ENCODE measurements around the gene WFDC2.

Gene WFDC2

GRCh38 chr20:45502561-45502960 lies 33.0 kb downstream of the WFDC2 start:
- TF ChIP-seq NFIC (IDR thresholded peaks at IDR 0.05): no peak
- no peak for TF ChIP-seq TAF1 (IDR thresholded peaks at IDR 0.05; ENCODE audit: low read depth)
- TF ChIP-seq ZBTB7A (IDR thresholded peaks at IDR 0.05; ENCODE audit: low read depth): no peak
- no peak for TF ChIP-seq FOXM1 (IDR thresholded peaks at IDR 0.05; ENCODE audit: borderline replicate concordance, low read depth)
- no peak for TF ChIP-seq TEAD4 (IDR thresholded peaks at IDR 0.05)
- TF ChIP-seq EP300 (IDR thresholded peaks at IDR 0.05; ENCODE audit: borderline replicate concordance): no peak
- TF ChIP-seq, protein P1, sequence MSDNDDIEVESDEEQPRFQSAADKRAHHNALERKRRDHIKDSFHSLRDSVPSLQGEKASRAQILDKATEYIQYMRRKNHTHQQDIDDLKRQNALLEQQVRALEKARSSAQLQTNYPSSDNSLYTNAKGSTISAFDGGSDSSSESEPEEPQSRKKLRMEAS (IDR thresholded peaks at IDR 0.05): no peak
- TF ChIP-seq, protein P2, sequence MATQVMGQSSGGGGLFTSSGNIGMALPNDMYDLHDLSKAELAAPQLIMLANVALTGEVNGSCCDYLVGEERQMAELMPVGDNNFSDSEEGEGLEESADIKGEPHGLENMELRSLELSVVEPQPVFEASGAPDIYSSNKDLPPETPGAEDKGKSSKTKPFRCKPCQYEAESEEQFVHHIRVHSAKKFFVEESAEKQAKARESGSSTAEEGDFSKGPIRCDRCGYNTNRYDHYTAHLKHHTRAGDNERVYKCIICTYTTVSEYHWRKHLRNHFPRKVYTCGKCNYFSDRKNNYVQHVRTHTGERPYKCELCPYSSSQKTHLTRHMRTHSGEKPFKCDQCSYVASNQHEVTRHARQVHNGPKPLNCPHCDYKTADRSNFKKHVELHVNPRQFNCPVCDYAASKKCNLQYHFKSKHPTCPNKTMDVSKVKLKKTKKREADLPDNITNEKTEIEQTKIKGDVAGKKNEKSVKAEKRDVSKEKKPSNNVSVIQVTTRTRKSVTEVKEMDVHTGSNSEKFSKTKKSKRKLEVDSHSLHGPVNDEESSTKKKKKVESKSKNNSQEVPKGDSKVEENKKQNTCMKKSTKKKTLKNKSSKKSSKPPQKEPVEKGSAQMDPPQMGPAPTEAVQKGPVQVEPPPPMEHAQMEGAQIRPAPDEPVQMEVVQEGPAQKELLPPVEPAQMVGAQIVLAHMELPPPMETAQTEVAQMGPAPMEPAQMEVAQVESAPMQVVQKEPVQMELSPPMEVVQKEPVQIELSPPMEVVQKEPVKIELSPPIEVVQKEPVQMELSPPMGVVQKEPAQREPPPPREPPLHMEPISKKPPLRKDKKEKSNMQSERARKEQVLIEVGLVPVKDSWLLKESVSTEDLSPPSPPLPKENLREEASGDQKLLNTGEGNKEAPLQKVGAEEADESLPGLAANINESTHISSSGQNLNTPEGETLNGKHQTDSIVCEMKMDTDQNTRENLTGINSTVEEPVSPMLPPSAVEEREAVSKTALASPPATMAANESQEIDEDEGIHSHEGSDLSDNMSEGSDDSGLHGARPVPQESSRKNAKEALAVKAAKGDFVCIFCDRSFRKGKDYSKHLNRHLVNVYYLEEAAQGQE (IDR thresholded peaks at IDR 0.05; ENCODE audit: low read depth): no peak
- no peak for TF ChIP-seq RAD21 (IDR thresholded peaks at IDR 0.05; ENCODE audit: low read depth)
- TF ChIP-seq CEBPB (IDR thresholded peaks at IDR 0.05): no peak
- no peak for TF ChIP-seq USF1 (IDR thresholded peaks at IDR 0.05)
- TF ChIP-seq EGR1 (IDR thresholded peaks at IDR 0.05): no peak
- TF ChIP-seq CREB1 (IDR thresholded peaks at IDR 0.05; ENCODE audit: low read depth): no peak
- no peak for TF ChIP-seq YY1 (IDR thresholded peaks at IDR 0.05; ENCODE audit: low read depth)
- no peak for TF ChIP-seq TCF12 (IDR thresholded peaks at IDR 0.05; ENCODE audit: low read depth)

GRCh38 chr20:45503403-45503802 lies 33.9 kb downstream of the WFDC2 start:
- TF ChIP-seq TAF1 (IDR thresholded peaks at IDR 0.05; ENCODE audit: low read depth) (no peak), RAD21 (IDR thresholded peaks at IDR 0.05; ENCODE audit: low read depth) (no peak), FOXM1 (IDR thresholded peaks at IDR 0.05; ENCODE audit: borderline replicate concordance, low read depth) (no peak), NFIC (IDR thresholded peaks at IDR 0.05) (no peak), EP300 (IDR thresholded peaks at IDR 0.05; ENCODE audit: borderline replicate concordance) (no peak), YY1 (IDR thresholded peaks at IDR 0.05; ENCODE audit: low read depth) (no peak), CEBPB (IDR thresholded peaks at IDR 0.05) (no peak), USF1 (IDR thresholded peaks at IDR 0.05) (no peak), EGR1 (IDR thresholded peaks at IDR 0.05) (no peak), CREB1 (IDR thresholded peaks at IDR 0.05; ENCODE audit: low read depth) (no peak), TEAD4 (IDR thresholded peaks at IDR 0.05) (no peak), TCF12 (IDR thresholded peaks at IDR 0.05; ENCODE audit: low read depth) (no peak)
- TF ChIP-seq, protein P2 (IDR thresholded peaks at IDR 0.05; ENCODE audit: low read depth): no peak
- TF ChIP-seq, protein P1 (IDR thresholded peaks at IDR 0.05): no peak

DNA sequence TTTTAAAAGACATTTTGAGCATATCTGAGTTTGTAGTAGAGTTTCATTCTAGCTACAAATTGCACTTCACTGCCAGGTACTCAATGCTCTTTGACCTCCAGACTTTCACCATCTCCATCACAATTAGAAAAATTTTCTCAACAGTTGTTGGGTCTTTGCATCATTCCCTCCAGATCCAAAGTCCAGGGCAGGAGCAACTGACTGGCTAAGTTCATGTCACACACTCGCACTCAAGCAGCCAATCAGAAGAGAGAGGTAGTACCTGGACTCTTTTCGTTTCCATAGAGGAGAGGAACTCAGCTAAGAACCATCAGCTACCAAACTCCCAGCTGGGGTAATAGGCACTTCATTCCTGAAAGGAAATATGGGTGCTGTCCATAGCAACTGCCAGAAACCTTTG lies 36.8 kb downstream of the WFDC2 start:
- TF ChIP-seq USF1 (IDR thresholded peaks at IDR 0.05) (no peak), CEBPB (IDR thresholded peaks at IDR 0.05) (no peak), CREB1 (IDR thresholded peaks at IDR 0.05; ENCODE audit: low read depth) (no peak), FOXM1 (IDR thresholded peaks at IDR 0.05; ENCODE audit: borderline replicate concordance, low read depth) (no peak), YY1 (IDR thresholded peaks at IDR 0.05; ENCODE audit: low read depth) (no peak), TCF12 (IDR thresholded peaks at IDR 0.05; ENCODE audit: low read depth) (no peak), TAF1 (IDR thresholded peaks at IDR 0.05; ENCODE audit: low read depth) (no peak), NFIC (IDR thresholded peaks at IDR 0.05) (no peak), EP300 (IDR thresholded peaks at IDR 0.05; ENCODE audit: borderline replicate concordance) (no peak), EGR1 (IDR thresholded peaks at IDR 0.05) (no peak), RAD21 (IDR thresholded peaks at IDR 0.05; ENCODE audit: low read depth) (no peak), TEAD4 (IDR thresholded peaks at IDR 0.05) (no peak), ZBTB7A (IDR thresholded peaks at IDR 0.05; ENCODE audit: low read depth) (no peak)
- TF ChIP-seq, protein P2 (IDR thresholded peaks at IDR 0.05; ENCODE audit: low read depth): no peak
- TF ChIP-seq, protein P1 (IDR thresholded peaks at IDR 0.05): no peak
